ENCODE data around the gene KIZ.

- TF ChIP-seq EZH2phosphoT487 (IDR thresholded peaks at IDR 0.05; ENCODE audit: low read depth, severe bottlenecking, unreplicated experiment) = no peak
- TF ChIP-seq, protein P1, sequence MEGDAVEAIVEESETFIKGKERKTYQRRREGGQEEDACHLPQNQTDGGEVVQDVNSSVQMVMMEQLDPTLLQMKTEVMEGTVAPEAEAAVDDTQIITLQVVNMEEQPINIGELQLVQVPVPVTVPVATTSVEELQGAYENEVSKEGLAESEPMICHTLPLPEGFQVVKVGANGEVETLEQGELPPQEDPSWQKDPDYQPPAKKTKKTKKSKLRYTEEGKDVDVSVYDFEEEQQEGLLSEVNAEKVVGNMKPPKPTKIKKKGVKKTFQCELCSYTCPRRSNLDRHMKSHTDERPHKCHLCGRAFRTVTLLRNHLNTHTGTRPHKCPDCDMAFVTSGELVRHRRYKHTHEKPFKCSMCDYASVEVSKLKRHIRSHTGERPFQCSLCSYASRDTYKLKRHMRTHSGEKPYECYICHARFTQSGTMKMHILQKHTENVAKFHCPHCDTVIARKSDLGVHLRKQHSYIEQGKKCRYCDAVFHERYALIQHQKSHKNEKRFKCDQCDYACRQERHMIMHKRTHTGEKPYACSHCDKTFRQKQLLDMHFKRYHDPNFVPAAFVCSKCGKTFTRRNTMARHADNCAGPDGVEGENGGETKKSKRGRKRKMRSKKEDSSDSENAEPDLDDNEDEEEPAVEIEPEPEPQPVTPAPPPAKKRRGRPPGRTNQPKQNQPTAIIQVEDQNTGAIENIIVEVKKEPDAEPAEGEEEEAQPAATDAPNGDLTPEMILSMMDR (IDR thresholded peaks at IDR 0.05; ENCODE audit: poor library complexity) = no peak
Measured at GRCh38 chr20:21133404-21133803, 7.5 kb downstream of the KIZ start.
